Ishikawa (cell line): ENCODE data around the gene UFSP1.

ENCODE experiments used
- CEBPB ChIP-seq: IDR thresholded peaks from 2 replicates; pipeline ENCODE4 v1.6.1; 2012
- CREB1 ChIP-seq: IDR thresholded peaks from 2 replicates; pipeline ENCODE4 v1.6.1; 2012; ENCODE audit warnings: low read depth
- EGR1 ChIP-seq: IDR thresholded peaks from 2 replicates; pipeline ENCODE4 v1.6.1; 2012
- EP300 ChIP-seq: IDR thresholded peaks from 2 replicates; pipeline ENCODE4 v1.6.1; 2012; ENCODE audit warnings: borderline replicate concordance
- FOXM1 ChIP-seq: IDR thresholded peaks from 2 replicates; pipeline ENCODE4 v1.6.1; 2012; ENCODE audit warnings: low read depth, borderline replicate concordance
- MAX ChIP-seq: IDR thresholded peaks from 2 replicates; pipeline ENCODE4 v1.6.1; 2012
- NFIC ChIP-seq: IDR thresholded peaks from 2 replicates; pipeline ENCODE4 v1.6.1; 2012
- RAD21 ChIP-seq: IDR thresholded peaks from 2 replicates; pipeline ENCODE4 v1.6.1; 2012; ENCODE audit warnings: low read depth
- REST ChIP-seq: IDR thresholded peaks from 2 replicates; pipeline ENCODE4 v1.6.1; 2012; ENCODE audit warnings: low read depth, mild to moderate bottlenecking
- TAF1 ChIP-seq: IDR thresholded peaks from 2 replicates; pipeline ENCODE4 v1.6.1; 2012; ENCODE audit warnings: low read depth, mild to moderate bottlenecking
- TEAD4 ChIP-seq: IDR thresholded peaks from 2 replicates; pipeline ENCODE4 v1.6.1; 2012
- USF1 ChIP-seq: IDR thresholded peaks from 2 replicates; pipeline ENCODE4 v1.6.1; 2012
- YY1 ChIP-seq: IDR thresholded peaks from 2 replicates; pipeline ENCODE4 v1.6.1; 2012; ENCODE audit warnings: low read depth
- ZBTB7A ChIP-seq: IDR thresholded peaks from 2 replicates; pipeline ENCODE4 v1.6.1; 2012; ENCODE audit warnings: low read depth

DNA sequence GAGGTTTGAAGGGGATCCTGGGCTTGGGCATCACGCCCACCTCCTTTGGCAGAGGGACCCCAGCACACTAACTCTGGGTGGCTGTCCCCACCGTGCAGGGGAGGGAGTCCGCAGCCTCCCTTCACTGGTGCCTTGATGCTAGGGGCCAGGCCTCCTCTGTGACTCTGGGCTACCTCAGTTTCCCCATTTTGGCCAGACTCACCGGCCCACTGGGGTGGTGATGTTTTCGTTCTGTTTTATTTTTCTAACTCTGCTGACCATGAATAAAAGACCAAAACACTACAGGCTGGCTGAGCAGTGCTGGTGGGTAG lies 22.8 kb downstream of the UFSP1 start:
- no peak for TF ChIP-seq REST
- no peak for TF ChIP-seq CEBPB
- no peak for TF ChIP-seq RAD21
- TF ChIP-seq EP300, result no peak
- TF ChIP-seq YY1, result no peak
- no peak for TF ChIP-seq CREB1
- TF ChIP-seq EGR1, result no peak
- TF ChIP-seq MAX, result no peak
- TF ChIP-seq NFIC, result no peak
- TF ChIP-seq USF1, result no peak
- no peak for TF ChIP-seq FOXM1
- TF ChIP-seq TEAD4, result no peak
- TF ChIP-seq TAF1, result no peak
- TF ChIP-seq ZBTB7A, result no peak
